Middle frontal gyrus (tissue), 1 donor: ENCODE results near the gene EHD2.
"Not testable (repeated sequence)": the region's sequence is repeated elsewhere in the genome, so short reads cannot be mapped to it uniquely, and the experiment has no call there.

ENCODE experiments used
- DNase-seq: peaks from one replicate; pipeline ENCODE4 v3.0.0-alpha.2; 2015; ENCODE audit warnings: low spot score; ENCODE audit errors: extremely low spot score

The EHD2 gene

DNA sequence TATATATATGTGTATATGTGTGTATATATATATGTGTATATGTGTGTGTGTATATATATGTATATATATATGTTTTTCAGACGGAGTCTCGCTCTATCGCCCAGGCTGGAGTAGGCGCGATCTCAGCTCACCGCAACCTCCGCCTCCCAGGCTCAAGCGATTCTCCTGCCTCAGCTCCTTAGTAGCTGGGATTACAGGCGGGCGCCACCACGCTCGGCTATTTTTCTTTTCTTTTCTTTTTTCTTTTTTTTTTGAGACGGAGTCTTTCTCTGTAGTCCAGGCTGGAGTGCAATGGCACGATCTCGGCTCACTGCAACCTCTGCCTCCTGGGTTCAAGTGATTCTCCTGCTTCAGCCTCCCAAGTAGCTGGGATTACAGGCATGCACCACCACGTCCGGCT, 32.9 kb downstream of the EHD2 start:
- not testable (repeated sequence) for DNase-seq

DNA sequence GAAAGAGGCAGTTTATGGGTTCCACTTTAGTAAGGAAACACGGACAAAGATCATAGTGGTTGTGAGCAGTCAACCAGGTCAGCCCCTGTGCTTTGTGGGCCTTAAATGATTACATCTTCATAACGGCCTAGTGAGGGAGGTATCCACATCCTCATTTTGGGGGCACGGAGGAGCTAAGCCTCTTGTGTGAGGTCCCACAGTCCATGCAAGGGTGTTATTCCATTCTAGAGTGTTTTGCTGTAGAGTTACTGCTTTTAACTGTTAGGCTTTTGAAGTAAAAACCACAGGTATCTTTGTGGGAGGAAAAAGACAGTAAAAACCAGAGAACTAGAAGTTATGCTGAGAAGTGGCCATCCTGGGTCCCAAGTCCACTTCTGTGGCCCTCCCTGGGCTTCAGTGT, 36.1 kb downstream of the EHD2 start:
- no peak for DNase-seq

DNA sequence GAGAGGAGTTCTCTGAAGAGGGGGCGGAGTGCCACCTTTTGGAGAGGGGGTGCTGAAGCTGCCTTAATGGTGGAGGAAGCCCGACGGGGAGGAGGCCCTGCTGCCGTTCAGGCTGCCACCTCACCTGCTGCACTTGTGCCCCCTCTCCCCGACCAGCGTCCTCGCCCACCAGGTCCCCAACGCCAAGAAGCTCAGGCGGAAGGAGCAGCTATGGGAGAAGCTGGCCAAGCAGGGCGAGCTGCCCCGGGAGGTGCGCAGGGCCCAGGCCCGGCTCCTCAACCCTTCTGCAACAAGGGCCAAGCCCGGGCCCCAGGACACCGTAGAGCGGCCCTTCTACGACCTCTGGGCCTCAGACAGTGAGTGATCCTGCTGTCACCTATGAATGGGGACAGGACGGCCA, 37.5 kb downstream of the EHD2 start:
- no peak for DNase-seq

- no peak for DNase-seq
Measured at GRCh38 chr19:47752440-47753211, 39.4 kb downstream of the EHD2 start.

DNA sequence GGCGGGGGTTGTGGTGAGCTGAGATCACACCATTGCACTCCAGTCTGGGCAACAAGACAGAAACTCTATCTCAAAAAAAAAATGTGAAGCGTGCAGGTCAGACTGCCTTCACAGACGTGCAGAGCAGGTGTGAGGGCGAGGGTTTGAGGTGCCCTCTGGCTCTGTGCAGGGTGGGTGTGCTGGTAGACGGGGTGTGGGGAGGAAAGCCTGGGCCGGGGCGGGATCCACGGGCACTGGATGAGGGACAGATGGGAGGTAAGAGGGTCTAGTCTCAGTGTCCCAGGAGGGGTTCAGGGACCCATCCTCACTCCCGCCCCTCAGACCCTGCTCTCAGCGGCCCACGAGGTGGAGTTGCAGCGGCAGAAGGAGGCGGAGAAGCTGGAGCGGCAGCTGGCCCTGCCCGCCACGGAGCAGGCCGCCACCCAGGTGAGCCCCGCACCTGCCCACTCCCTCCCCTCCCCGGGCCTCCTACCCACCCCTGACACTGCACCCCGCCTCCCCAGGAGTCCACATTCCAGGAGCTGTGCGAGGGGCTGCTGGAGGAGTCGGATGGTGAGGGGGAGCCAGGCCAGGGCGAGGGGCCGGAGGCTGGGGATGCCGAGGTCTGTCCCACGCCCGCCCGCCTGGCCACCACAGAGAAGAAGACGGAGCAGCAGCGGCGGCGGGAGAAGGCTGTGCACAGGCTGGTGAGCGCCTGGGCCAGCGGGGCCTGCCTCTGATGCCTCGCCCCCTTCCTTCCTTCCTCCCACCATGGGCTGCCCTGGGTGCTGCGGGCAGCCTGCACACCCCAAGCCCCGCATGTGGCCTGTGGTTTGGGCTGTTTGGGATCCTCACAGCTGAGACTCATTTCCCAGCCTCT, 41.2 kb downstream of the EHD2 start:
- DNase-seq, result no peak

DNA sequence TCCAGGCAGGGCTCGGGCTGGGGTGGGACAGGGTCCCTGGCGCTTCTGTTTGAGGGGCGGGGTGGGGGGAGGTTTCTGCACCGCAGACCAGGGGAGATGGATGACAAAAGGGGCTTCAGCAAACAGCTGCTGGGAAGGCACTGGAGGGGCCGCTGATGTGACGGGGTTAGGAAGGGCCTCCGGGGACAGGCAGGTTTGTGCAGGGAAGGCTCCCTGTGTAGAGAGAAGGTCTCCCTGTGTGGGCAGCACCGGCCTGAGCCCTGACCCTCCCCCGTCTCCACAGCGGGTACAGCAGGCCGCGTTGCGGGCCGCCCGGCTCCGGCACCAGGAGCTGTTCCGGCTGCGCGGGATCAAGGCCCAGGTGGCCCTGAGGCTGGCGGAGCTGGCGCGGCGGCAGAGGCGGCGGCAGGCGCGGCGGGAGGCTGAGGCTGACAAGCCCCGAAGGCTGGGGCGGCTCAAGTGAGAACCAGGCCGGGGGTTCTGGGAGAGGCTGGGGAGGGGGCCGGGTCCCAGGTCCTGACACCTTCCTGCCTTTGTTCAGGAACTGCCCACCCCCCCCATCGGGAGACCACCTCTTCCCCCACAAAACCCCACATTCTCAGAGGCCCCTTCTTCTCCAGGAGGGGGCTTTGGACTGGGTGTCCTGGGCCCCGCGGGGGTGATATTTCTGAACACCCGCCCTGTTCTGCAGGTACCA, 42.0 kb downstream of the EHD2 start:
- no peak for DNase-seq

DNA sequence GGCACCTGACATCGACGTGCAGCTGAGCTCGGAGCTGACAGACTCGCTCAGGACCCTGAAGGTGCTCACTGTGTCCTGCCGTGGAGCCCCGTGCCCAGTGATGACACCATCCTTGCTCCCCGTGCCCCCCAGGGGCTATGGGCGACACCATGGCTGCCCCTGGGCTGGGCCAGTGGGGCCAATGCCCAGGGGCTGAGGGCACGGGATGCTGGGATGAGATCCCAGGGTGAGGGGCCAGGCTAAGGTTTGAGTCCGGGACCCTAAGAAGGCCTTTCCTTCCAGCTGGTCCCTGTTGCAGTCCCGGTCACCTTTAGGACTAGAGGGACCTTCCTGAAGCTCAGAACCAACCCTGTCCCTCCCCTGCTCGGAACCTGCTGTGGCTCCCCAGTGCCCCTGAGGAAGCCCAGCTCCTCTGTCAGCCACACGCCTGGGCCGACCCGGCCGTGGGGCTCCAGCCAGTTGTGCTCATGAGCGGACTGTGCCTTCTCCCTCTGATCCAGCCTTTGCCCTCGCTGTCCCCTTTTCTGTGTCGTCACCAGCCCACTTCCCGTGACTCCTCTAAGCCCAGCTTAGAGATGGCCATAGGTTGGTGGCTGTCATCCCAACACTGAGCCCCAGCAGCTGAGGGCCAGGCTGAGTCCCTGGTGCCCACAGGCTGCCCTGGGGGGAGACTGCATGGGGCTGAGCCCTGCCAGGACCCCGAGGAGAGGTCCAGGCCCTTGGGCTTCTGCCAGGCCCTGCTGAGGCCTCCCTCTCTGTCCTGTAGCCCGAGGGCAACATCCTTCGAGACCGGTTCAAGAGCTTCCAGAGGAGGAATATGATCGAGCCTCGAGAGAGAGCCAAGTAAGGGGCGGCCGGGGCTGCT, 42.8 kb downstream of the EHD2 start:
- no peak for DNase-seq

GRCh38 chr19:47756627-47756929, 43.4 kb downstream of the EHD2 start:
- no peak for DNase-seq

DNA sequence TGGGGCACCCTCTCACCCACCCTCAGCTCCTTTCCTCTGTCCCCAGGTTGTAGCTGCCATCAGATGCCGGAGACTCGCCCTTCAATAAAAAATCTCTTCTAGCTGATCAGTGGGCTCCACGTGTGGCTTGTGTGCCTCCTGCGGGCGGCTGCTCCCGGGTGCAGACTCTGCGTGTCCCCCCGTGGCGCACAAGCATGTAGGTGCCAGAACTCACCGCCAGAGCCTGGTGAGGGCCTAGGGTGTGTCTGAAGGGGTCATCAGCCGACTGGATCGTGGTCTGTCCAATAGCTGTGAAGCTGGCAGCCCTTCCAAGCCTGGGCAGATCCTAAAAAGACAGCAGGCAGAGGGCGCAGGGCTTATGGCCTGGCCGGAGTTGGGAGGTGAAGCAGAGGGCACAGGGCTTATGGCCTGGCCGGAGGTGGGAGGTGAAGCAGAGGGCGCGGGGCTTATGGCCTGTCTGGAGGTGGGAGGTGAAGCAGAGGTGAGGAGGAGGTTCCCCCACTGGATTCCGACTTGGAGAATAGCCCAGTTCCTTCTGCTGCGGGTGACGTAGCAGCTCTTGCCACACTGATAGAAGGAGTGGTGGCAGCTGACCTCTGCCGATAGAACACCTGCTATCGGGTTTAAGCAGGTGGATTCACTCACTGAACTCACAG, 43.9 kb downstream of the EHD2 start:
- DNase-seq, result no peak

DNA sequence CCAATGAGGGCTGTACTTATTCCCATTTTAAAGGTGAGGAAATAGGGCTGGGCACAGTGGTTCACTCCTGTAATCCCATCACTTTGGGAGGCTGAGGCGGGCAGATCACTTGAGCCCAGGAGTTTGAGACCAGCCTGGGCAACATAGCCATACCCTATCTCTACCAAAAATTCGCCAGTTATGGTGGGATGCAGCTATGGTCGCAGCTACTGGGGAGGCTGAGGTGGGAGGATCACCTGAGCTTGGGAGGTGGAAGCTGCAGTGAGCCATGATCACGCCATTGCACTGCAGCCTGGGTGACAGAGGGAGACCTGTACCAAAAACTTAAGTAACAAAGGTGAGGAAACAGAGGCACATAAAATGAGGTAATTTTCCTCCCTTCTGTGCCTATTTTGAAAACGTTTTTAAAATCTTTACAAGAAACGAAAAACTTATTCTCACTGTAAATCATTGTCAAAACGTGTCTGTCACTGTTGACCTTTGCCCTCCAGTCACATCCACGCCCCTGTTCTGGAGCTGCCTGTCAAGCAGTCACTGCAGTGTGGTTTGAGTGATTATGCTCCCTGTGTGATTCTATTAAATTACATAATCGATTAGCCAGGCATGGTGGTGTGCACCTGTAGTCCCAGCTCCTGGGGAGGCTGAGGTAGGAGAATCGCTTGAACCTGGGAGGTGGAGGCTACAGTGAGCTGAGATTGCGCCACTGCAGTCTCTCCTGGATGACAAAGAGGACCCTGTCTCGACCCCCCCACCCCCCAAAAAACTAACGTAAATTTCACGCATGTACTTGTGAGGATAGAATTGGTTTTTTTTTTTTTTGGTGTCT, 44.6 kb downstream of the EHD2 start:
- no peak for DNase-seq

- no peak for DNase-seq
Measured at GRCh38 chr19:47758443-47758804, 45.2 kb downstream of the EHD2 start.

DNA sequence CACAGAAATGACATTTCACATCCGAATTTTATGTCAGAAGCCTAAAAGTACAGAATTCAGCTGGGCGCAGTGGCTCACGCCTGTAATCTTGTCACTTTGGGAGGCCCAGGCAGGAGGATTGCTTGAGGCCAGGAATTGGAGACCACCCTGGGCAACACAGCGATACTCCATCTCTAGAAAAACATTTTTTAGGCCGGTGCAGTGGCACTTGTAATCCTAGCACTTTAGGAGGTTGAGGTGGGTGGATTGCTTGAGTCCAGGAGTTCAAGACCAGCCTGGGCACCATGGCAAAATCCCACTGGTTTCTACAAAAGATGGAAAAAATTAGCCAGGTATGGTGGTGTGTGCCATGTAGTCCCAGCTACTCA, 47.4 kb downstream of the EHD2 start:
- no peak for DNase-seq

- no peak for DNase-seq
Measured at GRCh38 chr19:47761566-47761965, 48.3 kb downstream of the EHD2 start.

GRCh38 chr19:47762151-47762550, 48.9 kb downstream of the EHD2 start:
- DNase-seq, result no peak

DNA sequence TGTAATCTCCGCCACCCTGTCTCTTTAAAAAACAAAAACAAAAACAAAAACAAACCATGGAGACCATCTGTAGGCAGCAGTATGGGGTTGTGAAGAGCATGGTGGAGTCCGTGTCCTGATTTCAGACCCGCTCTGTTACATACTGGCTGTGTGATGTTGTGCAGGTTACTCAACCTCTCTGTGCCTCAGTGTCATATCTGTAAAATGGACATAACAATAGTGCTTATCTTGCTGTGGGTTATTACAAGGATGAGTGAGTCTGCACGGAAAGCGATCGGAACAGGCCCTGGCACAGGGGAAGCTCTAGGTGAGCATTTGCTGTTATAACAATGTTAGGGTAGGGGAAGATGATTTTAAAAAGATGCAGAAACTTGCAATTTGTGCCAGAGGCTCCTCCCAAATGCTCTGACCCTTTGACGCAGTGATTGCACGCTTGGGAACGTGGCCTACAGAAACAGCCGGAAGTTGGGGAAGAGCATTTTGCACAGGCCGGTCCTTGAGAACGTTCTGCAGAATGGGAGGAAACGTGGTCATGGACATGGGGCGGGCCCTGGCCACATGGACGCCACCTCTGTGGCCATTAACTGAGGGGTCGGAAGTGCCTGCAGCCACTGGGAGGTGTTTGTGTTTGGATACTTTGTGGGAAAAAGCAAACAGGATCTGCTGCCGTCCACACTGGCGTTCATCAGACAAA, 49.5 kb downstream of the EHD2 start:
- no peak for DNase-seq

GRCh38 chr19:47764705-47765104, 51.5 kb downstream of the EHD2 start:
- DNase-seq, result not testable (repeated sequence)

DNA sequence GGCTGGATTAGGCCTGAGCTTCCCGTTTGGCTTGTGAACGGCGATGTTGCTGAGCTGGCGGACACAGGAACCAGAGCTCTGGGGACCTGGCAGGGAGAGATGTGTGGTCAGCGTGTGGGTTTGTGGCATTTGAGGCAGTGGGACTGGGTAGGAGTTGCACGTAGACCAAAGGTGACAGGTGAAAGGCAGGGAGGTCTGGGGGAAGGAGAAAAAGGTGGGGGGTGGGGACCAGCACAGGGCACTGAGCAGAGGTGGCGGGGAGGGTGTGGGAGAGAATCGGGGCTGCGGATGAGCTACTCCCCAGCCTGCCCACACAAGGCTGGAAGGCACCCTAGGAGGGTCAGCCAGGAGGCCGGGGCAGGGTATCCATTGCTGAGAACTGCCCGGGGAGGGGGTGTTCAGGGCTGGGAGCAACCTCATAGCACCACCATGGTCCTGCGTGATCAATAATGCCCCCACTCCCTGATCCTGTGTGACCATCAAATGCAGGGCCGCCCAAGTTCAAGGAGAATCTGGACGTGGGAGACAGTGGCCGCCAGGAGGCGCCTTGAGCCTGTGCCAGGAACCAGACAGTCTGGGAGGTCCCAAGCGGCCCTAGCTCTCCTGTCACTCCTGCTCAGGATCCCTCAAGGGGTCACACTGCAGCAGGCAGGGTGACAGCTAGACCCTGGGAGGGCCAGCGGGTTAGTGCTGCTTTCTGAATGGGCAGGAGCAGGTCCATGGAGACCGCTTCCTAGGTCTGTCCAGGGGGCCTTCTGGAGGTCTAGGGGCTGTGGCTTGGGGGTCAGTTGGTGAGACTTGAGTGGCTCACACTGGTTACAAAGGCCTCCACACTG, 52.5 kb downstream of the EHD2 start:
- DNase-seq, result no peak

DNA sequence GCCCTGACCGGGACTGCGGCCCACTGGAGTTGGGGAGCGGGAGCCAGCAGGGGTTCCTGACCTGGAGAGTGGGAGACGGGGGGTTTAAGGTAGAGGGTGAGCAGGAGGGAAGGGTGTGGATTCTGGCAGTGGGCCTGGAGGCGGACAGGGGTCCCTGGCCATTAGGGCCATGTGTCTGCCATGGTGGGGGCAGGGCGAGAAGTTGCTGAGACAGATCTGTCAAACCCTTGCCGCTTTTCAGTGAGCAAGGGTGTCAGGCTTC, 53.1 kb downstream of the EHD2 start:
- DNase-seq, result no peak

GRCh38 chr19:47766670-47767069, 53.4 kb downstream of the EHD2 start:
- DNase-seq, result no peak
